ENCODE measurements around the gene SIK3. TPM values are rescaled to one million over a fixed set of nuclear protein-coding genes. Genes with fewer than 3 reads are reported as not detected.

The SIK3 gene
- total RNA-seq, 1 donor from 2014 or later, result 24.4 TPM

GRCh38 chr11:117020869-117021564 lies 77.2 kb downstream of the SIK3 start:
- peaks cover 93% of the 10 kb centered on the region for H3K79me2 ChIP-seq (ENCODE audit: low read depth)

DNA sequence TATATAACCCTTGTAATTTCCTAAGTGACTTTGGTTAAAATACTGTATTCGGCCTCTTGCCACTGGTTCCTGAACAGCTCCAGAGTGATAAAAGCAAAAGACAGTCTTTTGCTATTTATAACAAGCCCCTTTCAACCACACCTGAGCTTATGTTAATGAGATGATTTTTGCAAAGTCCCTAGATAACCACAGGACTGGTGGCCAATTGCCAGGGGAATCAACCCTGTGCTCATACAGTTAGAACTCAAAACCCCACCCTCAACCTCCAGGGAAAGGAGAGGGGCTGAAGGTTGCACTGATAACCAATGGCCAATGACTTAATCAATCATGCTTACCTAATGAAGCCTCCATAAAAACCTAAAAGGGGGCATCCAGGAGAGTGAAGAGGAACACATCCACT lies 77.9 kb downstream of the SIK3 start:
- peaks cover 93% of the 10 kb centered on the region for H3K79me2 ChIP-seq (ENCODE audit: low read depth)
- peaks cover 4% of the 10 kb centered on the region for H3K36me3 ChIP-seq
- Mint-ChIP-seq H3K4me3 (no peak overlapping the region), H3K36me3 (peaks cover 1% of the 10 kb centered on the region), H3K27ac (no peak overlapping the region), H3K9me3 (no peaks in the 10 kb centered on the region), H3K4me1 (peaks cover 20% of the 10 kb centered on the region), H3K27me3 (ENCODE audit: insufficient read depth, low read depth) (peaks cover 2% of the 10 kb centered on the region)
- H3K4me2 ChIP-seq, result no peak overlapping the region
- no peak overlapping the region for H2AFZ ChIP-seq (replicated peaks)
- TF ChIP-seq EZH2 (IDR thresholded peaks at IDR 0.05), result no peak
- TF ChIP-seq, protein P1, sequence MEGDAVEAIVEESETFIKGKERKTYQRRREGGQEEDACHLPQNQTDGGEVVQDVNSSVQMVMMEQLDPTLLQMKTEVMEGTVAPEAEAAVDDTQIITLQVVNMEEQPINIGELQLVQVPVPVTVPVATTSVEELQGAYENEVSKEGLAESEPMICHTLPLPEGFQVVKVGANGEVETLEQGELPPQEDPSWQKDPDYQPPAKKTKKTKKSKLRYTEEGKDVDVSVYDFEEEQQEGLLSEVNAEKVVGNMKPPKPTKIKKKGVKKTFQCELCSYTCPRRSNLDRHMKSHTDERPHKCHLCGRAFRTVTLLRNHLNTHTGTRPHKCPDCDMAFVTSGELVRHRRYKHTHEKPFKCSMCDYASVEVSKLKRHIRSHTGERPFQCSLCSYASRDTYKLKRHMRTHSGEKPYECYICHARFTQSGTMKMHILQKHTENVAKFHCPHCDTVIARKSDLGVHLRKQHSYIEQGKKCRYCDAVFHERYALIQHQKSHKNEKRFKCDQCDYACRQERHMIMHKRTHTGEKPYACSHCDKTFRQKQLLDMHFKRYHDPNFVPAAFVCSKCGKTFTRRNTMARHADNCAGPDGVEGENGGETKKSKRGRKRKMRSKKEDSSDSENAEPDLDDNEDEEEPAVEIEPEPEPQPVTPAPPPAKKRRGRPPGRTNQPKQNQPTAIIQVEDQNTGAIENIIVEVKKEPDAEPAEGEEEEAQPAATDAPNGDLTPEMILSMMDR (IDR thresholded peaks at IDR 0.05), result no peak
- no peak for TF ChIP-seq EZH2phosphoT487 (IDR thresholded peaks at IDR 0.05)
- no peak overlapping the region for H3K9ac ChIP-seq
- no peak overlapping the region for H3K4me3 ChIP-seq
- no peak overlapping the region for H3K27ac ChIP-seq
- H3K4me1 ChIP-seq, result peaks cover 21% of the 10 kb centered on the region
- H3K27me3 ChIP-seq, result no peaks in the 10 kb centered on the region
- peaks cover 50% of the 10 kb centered on the region for H4K20me1 ChIP-seq (ENCODE audit: low read depth)
- peaks cover 4% of the 10 kb centered on the region for H3K9me3 ChIP-seq (ENCODE audit: low read depth)
- DNase-seq (ENCODE audit: low spot score), result no peak
- H3F3A ChIP-seq (ENCODE audit: low read depth), result no peaks in the 10 kb centered on the region

More at GRCh38 chr11:117020869-117021564, 77.2 kb downstream of the SIK3 start:
- H3F3A ChIP-seq (ENCODE audit: low read depth), result no peaks in the 10 kb centered on the region
- Mint-ChIP-seq H3K27me3 (ENCODE audit: insufficient read depth, low read depth) (peaks cover 2% of the 10 kb centered on the region), H3K9me3 (no peaks in the 10 kb centered on the region), H3K36me3 (peaks cover 1% of the 10 kb centered on the region), H3K27ac (no peak overlapping the region), H3K4me1 (peaks cover 20% of the 10 kb centered on the region), H3K4me3 (peak overlapping the region; percentile 3)
- peaks cover 4% of the 10 kb centered on the region for H3K9me3 ChIP-seq (ENCODE audit: low read depth)
- H3K9ac ChIP-seq, result peak overlapping the region; percentile 24
- H2AFZ ChIP-seq (replicated peaks), result no peak overlapping the region
- H3K36me3 ChIP-seq, result peaks cover 4% of the 10 kb centered on the region
- H3K4me3 ChIP-seq, result no peak overlapping the region
- no peak for TF ChIP-seq EZH2phosphoT487 (IDR thresholded peaks at IDR 0.05)
- no peak for DNase-seq (ENCODE audit: low spot score)
- peak overlapping the region; percentile 58 for H3K27ac ChIP-seq
- H3K27me3 ChIP-seq, result no peaks in the 10 kb centered on the region
- peaks cover 21% of the 10 kb centered on the region for H3K4me1 ChIP-seq
- peaks cover 55% of the 10 kb centered on the region for H4K20me1 ChIP-seq (ENCODE audit: low read depth)
- peak overlapping the region; percentile 46 for H3K4me2 ChIP-seq

DNA sequence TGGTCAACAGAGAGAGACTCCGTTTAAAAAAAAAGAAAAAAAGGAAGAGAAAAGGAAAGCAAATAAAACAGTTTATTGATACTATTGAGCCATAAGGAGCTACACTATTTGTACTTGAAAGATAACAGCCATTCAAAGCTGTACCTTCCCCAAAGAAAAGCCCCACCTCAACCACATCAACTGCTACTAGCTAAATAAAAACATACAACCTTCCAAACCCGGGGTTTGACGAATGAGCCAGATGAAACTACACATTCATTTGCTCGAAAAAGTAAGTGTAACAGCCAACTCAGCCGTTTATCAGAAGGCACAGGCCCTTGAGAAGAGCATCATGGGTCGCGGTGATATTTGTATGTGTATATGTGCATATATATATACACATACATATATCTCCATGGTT lies 78.4 kb downstream of the SIK3 start:
- Histone ChIP-seq H3K79me2 (ENCODE audit: low read depth) (peaks cover 93% of the 10 kb centered on the region), H3K4me2 (no peak overlapping the region), H2AFZ (replicated peaks) (no peak overlapping the region), H3K27me3 (no peaks in the 10 kb centered on the region), H4K20me1 (ENCODE audit: low read depth) (peaks cover 46% of the 10 kb centered on the region), H3K27ac (no peak overlapping the region), H3K36me3 (peaks cover 4% of the 10 kb centered on the region), H3K4me1 (peaks cover 21% of the 10 kb centered on the region), H3K4me3 (no peak overlapping the region), H3F3A (ENCODE audit: low read depth) (no peaks in the 10 kb centered on the region), H3K9me3 (ENCODE audit: low read depth) (peaks cover 4% of the 10 kb centered on the region), H3K9ac (no peak overlapping the region)
- peaks cover 2% of the 10 kb centered on the region for H3K27me3 Mint-ChIP-seq (ENCODE audit: insufficient read depth, low read depth)
- no peak for DNase-seq (ENCODE audit: low spot score)
- no peak overlapping the region for H3K27ac Mint-ChIP-seq
- TF ChIP-seq, protein P1 (IDR thresholded peaks at IDR 0.05), result no peak
- TF ChIP-seq EZH2phosphoT487 (IDR thresholded peaks at IDR 0.05) (no peak), EZH2 (IDR thresholded peaks at IDR 0.05) (no peak)
- peaks cover 18% of the 10 kb centered on the region for H3K4me1 Mint-ChIP-seq
- no peak overlapping the region for H3K4me3 Mint-ChIP-seq
- H3K9me3 Mint-ChIP-seq, result no peaks in the 10 kb centered on the region
- peaks cover 1% of the 10 kb centered on the region for H3K36me3 Mint-ChIP-seq

- Histone ChIP-seq H2AFZ (replicated peaks) (no peak overlapping the region), H3K36me3 (peaks cover 4% of the 10 kb centered on the region), H3K9ac (no peak overlapping the region), H3K27me3 (no peaks in the 10 kb centered on the region), H3K79me2 (ENCODE audit: low read depth) (peaks cover 92% of the 10 kb centered on the region), H3K9me3 (ENCODE audit: low read depth) (peaks cover 4% of the 10 kb centered on the region), H4K20me1 (ENCODE audit: low read depth) (peaks cover 35% of the 10 kb centered on the region), H3F3A (ENCODE audit: low read depth) (no peaks in the 10 kb centered on the region), H3K4me2 (no peak overlapping the region), H3K4me1 (peaks cover 20% of the 10 kb centered on the region), H3K27ac (no peak overlapping the region), H3K4me3 (no peak overlapping the region)
- H3K4me3 Mint-ChIP-seq, result no peak overlapping the region
- peaks cover 1% of the 10 kb centered on the region for H3K36me3 Mint-ChIP-seq
- TF ChIP-seq, protein P1 (IDR thresholded peaks at IDR 0.05), result no peak
- TF ChIP-seq EZH2phosphoT487 (IDR thresholded peaks at IDR 0.05) (no peak), EZH2 (IDR thresholded peaks at IDR 0.05) (no peak)
- peaks cover 2% of the 10 kb centered on the region for H3K27me3 Mint-ChIP-seq (ENCODE audit: insufficient read depth, low read depth)
- peaks cover 15% of the 10 kb centered on the region for H3K4me1 Mint-ChIP-seq
- no peak overlapping the region for H3K27ac Mint-ChIP-seq
- DNase-seq (ENCODE audit: low spot score), result no peak
- H3K9me3 Mint-ChIP-seq, result no peaks in the 10 kb centered on the region
These were observed 80.8 kb downstream of the SIK3 start for GRCh38 chr11:117017456-117017855.

Data from neural progenitor cell (in vitro differentiated cells).